K562 (cell line): ENCODE results near the gene LY6G6C. TPM values are rescaled to one million over a fixed set of nuclear protein-coding genes. Genes with fewer than 3 reads are reported as not detected.
A peak's percentile ranks its signal among the peaks of the same experiment; 100 is the strongest.

ENCODE experiments used
- CBX3 ChIP-seq, 2 experiments: IDR thresholded peaks; 1 replicate in 1 of 2; 2 replicates in 1 of 2; pipeline ENCODE4 v1.6.1; 2012; ENCODE audit warnings: inconsistent platforms in 2 of 2, low read length in 2 of 2, borderline replicate concordance in 1 of 2, control low read depth in 1 of 2
- ETV6 ChIP-seq, 3 experiments: fragments of 150-350 bp in 1 of 3; sonication (generic) in 1 of 3; formaldehyde crosslinking in 1 of 3; IDR thresholded peaks; 2 replicates each; pipeline versions ENCODE4 v1.6.1 to v1.8.0; 2014 to 2022; ENCODE audit warnings: borderline replicate concordance in 2 of 3, low read depth in 2 of 3, antibody characterized with exemption in 1 of 3, low read length in 1 of 3, mild to moderate bottlenecking in 1 of 3, missing genetic modification reagents in 1 of 3
- FOXK1 ChIP-seq: sonication (generic); formaldehyde crosslinking; IDR thresholded peaks from 2 replicates; pipeline ENCODE4 v1.8.0; 2022; ENCODE audit warnings: missing genetic modification reagents, mild to moderate bottlenecking, borderline replicate concordance
- ID3 ChIP-seq, 2 experiments: fragments of 250-450 bp in 1 of 2; fragments of 450-650 bp in 1 of 2; sonication (Bioruptor Pico) in 1 of 2; IDR thresholded peaks; 2 replicates each; pipeline versions ENCODE4 v1.6.1 to v1.8.0; 2016 to 2021; ENCODE audit warnings: mild to moderate bottlenecking in 2 of 2, moderate library complexity in 2 of 2, missing compliant biosample characterization in 1 of 2, missing genetic modification characterization in 1 of 2
- IFI16 ChIP-seq: fragments of 250-450 bp; sonication (Bioruptor Pico); IDR thresholded peaks from 2 replicates; pipeline ENCODE4 v2.1.2; 2022; ENCODE audit warnings: mild to moderate bottlenecking, inconsistent platforms
- MAX ChIP-seq: sonication (generic); formaldehyde crosslinking; IDR thresholded peaks from 2 replicates; pipeline ENCODE4 v1.9.0; 2022; ENCODE audit warnings: mild to moderate bottlenecking, missing genetic modification reagents
- NR1H2 ChIP-seq: sonication (generic); formaldehyde crosslinking; IDR thresholded peaks from 2 replicates; pipeline ENCODE4 v1.4.0; 2020; ENCODE audit warnings: mild to moderate bottlenecking, missing genetic modification reagents
- PRMT5 ChIP-seq: sonication (generic); formaldehyde crosslinking; IDR thresholded peaks from 2 replicates; pipeline ENCODE4 v1.5.0; 2020; ENCODE audit warnings: missing genetic modification reagents
- SIN3A ChIP-seq, 2 experiments: fragments of 150-350 bp in 1 of 2; IDR thresholded peaks; 2 replicates each; pipeline ENCODE4 v1.6.1; 2011 to 2016; ENCODE audit warnings: borderline replicate concordance in 2 of 2, low read depth in 2 of 2, low read length in 2 of 2, mild to moderate bottlenecking in 2 of 2, moderate library complexity in 2 of 2; ENCODE audit not compliant: control insufficient read depth in 1 of 2
- SIN3B ChIP-seq: fragments of 450-650 bp; IDR thresholded peaks from 2 replicates; pipeline ENCODE4 v1.6.1; 2017; ENCODE audit warnings: low read depth, mild to moderate bottlenecking, moderate library complexity
- THRAP3 ChIP-seq: fragments of 450-650 bp; IDR thresholded peaks from 2 replicates; pipeline ENCODE4 v1.6.1; 2016; ENCODE audit warnings: mild to moderate bottlenecking, inconsistent platforms, borderline replicate concordance
- THRB ChIP-seq: fragments of 450-650 bp; formaldehyde crosslinking; conservative IDR thresholded peaks from 2 replicates; pipeline ENCODE4 v1.4.0; 2022; ENCODE audit warnings: mild to moderate bottlenecking, missing genetic modification characterization
- TSC22D4 ChIP-seq: fragments of 450-650 bp; IDR thresholded peaks from 2 replicates; pipeline ENCODE4 v1.6.1; 2016; ENCODE audit warnings: missing genetic modification characterization, missing biosample characterization, control low read depth
- ZBTB34 ChIP-seq: fragments of 250-450 bp; sonication (Bioruptor Pico); IDR thresholded peaks from 2 replicates; pipeline ENCODE4 v1.8.0; 2021; ENCODE audit warnings: mild to moderate bottlenecking, moderate library complexity
- ZNF165 ChIP-seq: fragments of 250-450 bp; sonication (Bioruptor Pico); IDR thresholded peaks from 2 replicates; pipeline ENCODE4 v1.4.0; 2020; ENCODE audit warnings: borderline replicate concordance
- ZNF639 ChIP-seq, 2 experiments: fragments of 200-800 bp in 1 of 2; sonication (Bioruptor generic) in 1 of 2; sonication (generic) in 1 of 2; formaldehyde crosslinking in 1 of 2; IDR thresholded peaks in 1 of 2; conservative IDR thresholded peaks in 1 of 2; 2 replicates each; pipeline versions ENCODE4 v1.5.0 to v1.6.1; 2016 to 2020; ENCODE audit warnings: missing compliant biosample characterization in 1 of 2, missing genetic modification characterization in 1 of 2, missing genetic modification reagents in 1 of 2
- polyA plus RNA-seq, 8 experiments: library from polyadenylated mRNA; depleted of rRNA in 4 of 8; stranded (reverse) in 5 of 8; unstranded in 3 of 8; fragments of >200 nt; fragmentation: Nextera tagmentation in 2 of 8; fragmentation: Illumina TruSeq in 1 of 8; extraction: Ambion mirVana in 2 of 8; extraction: Trizol in 1 of 8; gene quantifications; 2 replicates each; pipeline versions ENCODE4 v1.2.1 to v1.2.3, GENCODE V29; 2011 to 2014; ENCODE audit warnings: inconsistent platforms in 1 of 8, missing spikeins in 1 of 8
- total RNA-seq, 7 experiments: library from RNA; depleted of rRNA in 6 of 7; stranded (reverse); fragments of >200 nt in 6 of 7; fragmentation: Illumina TruSeq in 2 of 7; extraction: Trizol in 2 of 7; gene quantifications; 2 replicates each; pipeline versions ENCODE4 v1.2.1 to v1.2.3, GENCODE V29; 2011 to 2021; ENCODE audit warnings: low replicate concordance in 1 of 7

The LY6G6C gene
- total and polyA plus RNA-seq, 9 of the 15 experiments (the other 6 are each of a cell fraction or from before 2014, with no cell fraction given), result 0.06 to 0.20 TPM; not detected in 7

- TF ChIP-seq ZNF639 (CRISPR knock-in tag; conservative IDR thresholded peaks at IDR 0.05 in 1 of 2, IDR thresholded peaks at IDR 0.05 in 1 of 2) (no peak), ZNF165 (CRISPR knock-in tag) (peak; percentile 81; the same call in 1 of the 2 replicates), PRMT5 (no peak), NR1H2 (peak; percentile 67; the same call in 1 of the 2 replicates), THRB (peak; percentile 99), IFI16 (no peak), THRAP3 (no peak), ETV6 (IDR thresholded peaks at IDR 0.05; ENCODE audit: borderline replicate concordance in 1 of 2, low read depth in 2 of 2, low read length in 1 of 2) (0 out of 4 replicates have a peak, but pooled peaks of 1 of the 2 experiments have one; percentile 34), ETV6 (CRISPR knock-in tag; IDR thresholded peaks at IDR 0.05; ENCODE audit: borderline replicate concordance) (no peak), SIN3A (IDR thresholded peaks at IDR 0.05; ENCODE audit: borderline replicate concordance in 2 of 2, control insufficient read depth in 1 of 2, low read depth in 2 of 2, low read length in 2 of 2) (peak in 1 of 2 experiments; percentile 71; a peak in 2 of 4 replicates), ID3 (CRISPR knock-in tag; IDR thresholded peaks at IDR 0.05) (no peak), ID3 (tag; IDR thresholded peaks at IDR 0.05) (peak; percentile 67), SIN3B (no peak), MAX (CRISPR knock-in tag) (peak; percentile 59), ZBTB34 (CRISPR knock-in tag) (no peak), TSC22D4 (tag) (no peak), FOXK1 (CRISPR knock-in tag) (no peak), CBX3 (IDR thresholded peaks at IDR 0.05; ENCODE audit: borderline replicate concordance in 1 of 2, low read length in 2 of 2) (peak in 1 of 2 experiments; percentile 41; a peak in 1 of 3 replicates)
Measured at GRCh38 chr6:31734821-31735406, 13.4 kb upstream of the LY6G6C start (continued).
